ENCODE measurements around the gene ZNF184. TPM values are rescaled to one million over a fixed set of nuclear protein-coding genes. Genes with fewer than 3 reads are reported as not detected.

ZNF184 gene
- total and polyA plus RNA-seq, 7 donors: 2.1 to 8.6 (median 4.3) TPM

- Histone ChIP-seq H3K27me3 (no peaks in the 10 kb centered on the region), H3K4me1 (peaks cover 0 to 14% (median 9%) of the 10 kb centered on the region in 4 donors), H3K36me3 (no peaks in the 10 kb centered on the region), H3K27ac (peak overlapping the region in 1 of 4 donors; percentile 96), H3K9me3 (no peaks in the 10 kb centered on the region), H3K4me3 (peak overlapping the region in 2 of 4 donors; percentile 64 to 74)
- 70 to 80% methylated on average over 8 of the region's 8 CpGs for WGBS, 2 donors
- intact Hi-C loops (cut with DNase I): loop anchor here (2.0 to 10.0 kb wide), 11 partner anchors 40 to 1505 kb away; partner anchors contain the start of genes HMGN4 and ZNF165
- TF ChIP-seq CTCF (IDR thresholded peaks at IDR 0.05) (no peak), POLR2A (IDR thresholded peaks at IDR 0.05) (no peak), EP300 (IDR thresholded peaks at IDR 0.05) (no peak), POLR2AphosphoS5 (IDR thresholded peaks at IDR 0.05) (no peak)
- no peak for DNase-seq
These were observed 4.6 kb upstream of the ZNF184 start for GRCh38 chr6:27477318-27478013.

GRCh38 chr6:27476090-27476489, 3.2 kb upstream of the ZNF184 start:
- DNase-seq: no peak
- no peak overlapping the region for H3K27ac ChIP-seq
- 94 to 97% methylated on average over 1 of the region's 1 CpG for WGBS, 2 donors
- H3K4me1 ChIP-seq: peaks cover 0 to 25% (median 21%) of the 10 kb centered on the region in 4 donors
- no peaks in the 10 kb centered on the region for H3K27me3 ChIP-seq
- H3K4me3 ChIP-seq: no peak overlapping the region
- intact Hi-C loops (cut with DNase I): loop anchor here (5.0 to 10.0 kb wide), 9 partner anchors 41 to 1506 kb away; partner anchors contain the start of genes HMGN4 and ZNF165
- H3K36me3 ChIP-seq: no peaks in the 10 kb centered on the region
- TF ChIP-seq EP300 (IDR thresholded peaks at IDR 0.05) (no peak), POLR2A (IDR thresholded peaks at IDR 0.05) (no peak), CTCF (IDR thresholded peaks at IDR 0.05) (no peak), POLR2AphosphoS5 (IDR thresholded peaks at IDR 0.05) (no peak)
- H3K9me3 ChIP-seq: no peaks in the 10 kb centered on the region

- Histone ChIP-seq H3K4me3 (no peak overlapping the region), H3K27ac (no peak overlapping the region), H3K9me3 (no peaks in the 10 kb centered on the region), H3K27me3 (no peaks in the 10 kb centered on the region), H3K4me1 (peaks cover 0 to 30% (median 27%) of the 10 kb centered on the region in 4 donors), H3K36me3 (peaks cover 0 to 7% (median 0%) of the 10 kb centered on the region in 4 donors)
- no peak for DNase-seq
- no peak for TF ChIP-seq POLR2AphosphoS5 (IDR thresholded peaks at IDR 0.05)
- intact Hi-C loops (cut with DNase I): loop anchor here (5.0 to 10.0 kb wide), 11 partner anchors 43 to 1508 kb away; partner anchors contain the start of genes HMGN4 and ZNF165
- WGBS, 2 donors: 81 to 92% methylated on average over 3 of the region's 3 CpGs
These were observed 1.8 kb upstream of the ZNF184 start for GRCh38 chr6:27474672-27475071.

GRCh38 chr6:27474172-27474465, 1.2 kb upstream of the ZNF184 start:
- Histone ChIP-seq H3K4me3 (no peak overlapping the region), H3K27ac (no peak overlapping the region), H3K27me3 (no peaks in the 10 kb centered on the region), H3K9me3 (no peaks in the 10 kb centered on the region), H3K4me1 (peaks cover 0 to 30% (median 27%) of the 10 kb centered on the region in 4 donors), H3K36me3 (peaks cover 0 to 12% (median 0%) of the 10 kb centered on the region in 4 donors)
- WGBS, 2 donors: 36 to 84% methylated on average over 4 of the region's 4 CpGs
- TF ChIP-seq POLR2A (IDR thresholded peaks at IDR 0.05) (no peak), EP300 (IDR thresholded peaks at IDR 0.05) (no peak), CTCF (IDR thresholded peaks at IDR 0.05) (no peak), POLR2AphosphoS5 (IDR thresholded peaks at IDR 0.05) (no peak)
- intact Hi-C loops (cut with DNase I): loop anchor here (5.0 to 10.0 kb wide), 7 partner anchors 287 to 1319 kb away; partner anchors contain the start of genes HMGN4 and ZNF165
- DNase-seq: no peak

GRCh38 chr6:27472182-27472616, 706 bp downstream of the ZNF184 start:
- intact Hi-C loops (cut with DNase I): loop anchor here (2.0 to 10.0 kb wide), 8 partner anchors 83 to 1317 kb away; partner anchors contain the start of genes HMGN4, ZNF165 and ZNF391
- WGBS, 2 donors: 1 to 3% methylated on average over 13 of the region's 13 CpGs
- H3K27me3 ChIP-seq: no peaks in the 10 kb centered on the region
- H3K36me3 ChIP-seq: peaks cover 0 to 30% (median 6%) of the 10 kb centered on the region in 4 donors
- H3K4me1 ChIP-seq: peaks cover 0 to 21% (median 17%) of the 10 kb centered on the region in 4 donors
- H3K4me3 ChIP-seq: peak overlapping the region; percentile 54 to 86 (median 84)
- TF ChIP-seq EP300 (IDR thresholded peaks at IDR 0.05) (no peak), CTCF (IDR thresholded peaks at IDR 0.05) (no peak), POLR2AphosphoS5 (IDR thresholded peaks at IDR 0.05) (no peak)
- peak overlapping the region; percentile 89 to 92 (median 90) for H3K27ac ChIP-seq
- peak; percentile 83 for DNase-seq
- H3K9me3 ChIP-seq: no peaks in the 10 kb centered on the region
